Measurements from ENCODE around the gene VAV2.

The VAV2 gene

DNA sequence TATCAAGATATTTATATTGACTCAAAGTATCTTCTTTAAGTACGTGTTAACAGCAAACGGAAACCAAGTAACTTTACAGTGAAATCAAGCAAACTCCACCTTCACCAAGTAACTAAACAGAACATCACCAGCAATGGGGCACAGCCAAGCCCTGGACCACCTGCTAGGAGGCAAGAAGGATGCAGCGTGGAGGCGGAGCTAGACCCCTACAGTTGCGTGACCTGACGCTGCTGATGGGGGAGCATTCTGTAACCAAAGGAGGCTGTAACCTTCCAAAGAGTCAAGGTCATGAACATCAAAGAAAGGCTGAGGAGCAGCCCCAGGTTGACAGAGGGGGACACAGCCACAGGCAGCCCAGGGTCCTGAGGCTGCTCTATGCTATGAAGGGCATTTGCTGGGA is 6.1 kb downstream of the VAV2 start:
- no peak overlapping the region for H3K27ac ChIP-seq (ENCODE audit: low read depth, low read length)
- no peak overlapping the region for H3K9ac ChIP-seq (ENCODE audit: low read depth, low read length)
- H3K9me3 ChIP-seq (ENCODE audit: insufficient read depth, low read depth, low read length), result no peaks in the 10 kb centered on the region
- no peak overlapping the region for H3K4me3 ChIP-seq (ENCODE audit: low read length)
- H3K27me3 ChIP-seq (ENCODE audit: insufficient read depth, low read length), result no peaks in the 10 kb centered on the region
- H3K36me3 ChIP-seq (ENCODE audit: insufficient read depth, low read length), result no peaks in the 10 kb centered on the region
- WGBS, result 71% methylated on average over 6 of the region's 6 CpGs
- no peaks in the 10 kb centered on the region for H3K4me1 ChIP-seq (ENCODE audit: insufficient read depth, low read length)

- no peaks in the 10 kb centered on the region for H3K9me3 ChIP-seq (ENCODE audit: insufficient read depth, low read depth, low read length)
These were observed 9.0 kb downstream of the VAV2 start for GRCh38 chr9:133982971-133983720.

GRCh38 chr9:133981958-133982681 is 10.0 kb downstream of the VAV2 start:
- H3K27me3 ChIP-seq (ENCODE audit: insufficient read depth, low read length), result no peaks in the 10 kb centered on the region
- H3K36me3 ChIP-seq (ENCODE audit: insufficient read depth, low read length), result no peaks in the 10 kb centered on the region; the same call in 1 of the 2 replicates
- no peaks in the 10 kb centered on the region for H3K9me3 ChIP-seq (ENCODE audit: insufficient read depth, low read depth, low read length)
- H3K4me1 ChIP-seq (ENCODE audit: insufficient read depth, low read length), result no peaks in the 10 kb centered on the region
- no peak overlapping the region for H3K9ac ChIP-seq (ENCODE audit: low read depth, low read length)
- WGBS, result 94% methylated on average over 28 of the region's 28 CpGs
- H3K4me3 ChIP-seq (ENCODE audit: low read length), result no peak overlapping the region
- H3K27ac ChIP-seq (ENCODE audit: low read depth, low read length), result no peak overlapping the region

More at GRCh38 chr9:133982971-133983720, 9.0 kb downstream of the VAV2 start:
- Histone ChIP-seq H3K9ac (ENCODE audit: low read depth, low read length) (no peak overlapping the region), H3K4me1 (ENCODE audit: insufficient read depth, low read length) (no peaks in the 10 kb centered on the region), H3K4me3 (ENCODE audit: low read length) (no peak overlapping the region), H3K27me3 (ENCODE audit: insufficient read depth, low read length) (no peaks in the 10 kb centered on the region), H3K36me3 (ENCODE audit: insufficient read depth, low read length) (no peaks in the 10 kb centered on the region; the same call in 1 of the 2 replicates), H3K27ac (ENCODE audit: low read depth, low read length) (no peak overlapping the region)
- WGBS, result 91% methylated on average over 25 of the region's 25 CpGs

DNA sequence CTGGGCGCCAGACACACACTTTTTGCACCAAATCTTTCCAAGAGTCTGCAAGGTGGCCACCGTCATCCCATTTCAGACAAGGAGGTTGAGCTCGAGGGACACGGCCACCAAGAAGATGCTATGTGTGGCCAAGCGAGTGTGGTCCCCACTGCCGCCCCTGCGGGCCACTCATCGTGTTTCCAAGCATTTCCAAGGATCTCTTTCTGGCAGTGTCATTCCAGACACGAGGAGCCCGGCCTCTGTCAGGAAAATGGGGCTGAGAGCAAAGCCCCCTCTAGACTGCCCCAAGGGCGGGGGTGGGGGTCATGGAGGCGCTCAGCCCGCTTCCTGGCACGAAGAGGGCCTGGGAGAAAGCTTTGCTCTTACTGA is 10.6 kb downstream of the VAV2 start:
- Histone ChIP-seq H3K4me1 (ENCODE audit: insufficient read depth, low read length) (no peaks in the 10 kb centered on the region), H3K9me3 (ENCODE audit: insufficient read depth, low read depth, low read length) (no peaks in the 10 kb centered on the region), H3K9ac (ENCODE audit: low read depth, low read length) (no peak overlapping the region), H3K36me3 (ENCODE audit: insufficient read depth, low read length) (no peaks in the 10 kb centered on the region; the same call in 1 of the 2 replicates), H3K27me3 (ENCODE audit: insufficient read depth, low read length) (no peaks in the 10 kb centered on the region), H3K27ac (ENCODE audit: low read depth, low read length) (no peak overlapping the region), H3K4me3 (ENCODE audit: low read length) (no peak overlapping the region)
- 92% methylated on average over 14 of the region's 14 CpGs for WGBS

- Histone ChIP-seq H3K27ac (ENCODE audit: low read depth, low read length) (no peak overlapping the region), H3K27me3 (ENCODE audit: insufficient read depth, low read length) (no peaks in the 10 kb centered on the region), H3K9ac (ENCODE audit: low read depth, low read length) (no peak overlapping the region), H3K36me3 (ENCODE audit: insufficient read depth, low read length) (no peaks in the 10 kb centered on the region; the same call in 1 of the 2 replicates), H3K4me3 (ENCODE audit: low read length) (no peak overlapping the region), H3K9me3 (ENCODE audit: insufficient read depth, low read depth, low read length) (no peaks in the 10 kb centered on the region), H3K4me1 (ENCODE audit: insufficient read depth, low read length) (no peaks in the 10 kb centered on the region)
- WGBS, result 94% methylated on average over 25 of the region's 25 CpGs
These were observed 11.1 kb downstream of the VAV2 start for GRCh38 chr9:133980864-133981588.

- Histone ChIP-seq H3K9ac (ENCODE audit: low read depth, low read length) (no peak overlapping the region), H3K27ac (ENCODE audit: low read depth, low read length) (no peak overlapping the region), H3K9me3 (ENCODE audit: insufficient read depth, low read depth, low read length) (no peaks in the 10 kb centered on the region), H3K4me3 (ENCODE audit: low read length) (no peak overlapping the region), H3K27me3 (ENCODE audit: insufficient read depth, low read length) (no peaks in the 10 kb centered on the region), H3K4me1 (ENCODE audit: insufficient read depth, low read length) (no peaks in the 10 kb centered on the region), H3K36me3 (ENCODE audit: insufficient read depth, low read length) (no peaks in the 10 kb centered on the region; the same call in 1 of the 2 replicates)
- WGBS, result 95% methylated on average over 22 of the region's 22 CpGs
These were observed 11.9 kb downstream of the VAV2 start for GRCh38 chr9:133979921-133980863.

DNA sequence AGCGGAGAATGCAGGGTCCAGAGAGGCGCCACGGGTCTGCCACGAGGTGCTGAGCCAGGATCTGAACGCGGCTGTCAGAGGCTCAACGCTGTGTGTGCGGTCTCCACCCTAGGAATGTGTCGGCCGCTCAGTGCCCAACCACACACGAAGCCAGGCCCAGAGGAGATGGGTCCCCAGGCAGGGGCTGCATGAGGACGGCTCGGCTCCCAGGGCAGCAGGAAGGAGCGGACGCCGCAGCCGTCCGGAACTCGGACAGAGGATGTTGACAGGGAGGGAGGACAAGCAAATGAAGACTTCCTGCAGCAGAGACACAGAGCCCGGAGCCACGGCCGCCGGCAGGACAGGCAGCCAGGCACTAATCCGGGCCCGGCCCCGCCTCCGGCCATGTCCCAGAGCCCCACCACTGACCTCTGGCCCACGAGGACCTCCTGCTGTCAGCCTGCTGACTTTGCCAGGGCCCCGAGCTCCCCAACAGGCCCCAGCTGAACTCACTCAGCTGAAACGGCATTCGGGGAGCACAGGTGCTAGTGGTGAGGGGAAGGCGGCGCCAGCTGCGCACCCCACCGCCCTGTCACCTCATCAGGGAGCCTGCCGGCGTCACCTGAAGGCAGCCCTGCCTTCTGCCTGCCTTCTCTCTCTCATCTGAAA is 12.7 kb downstream of the VAV2 start:
- 82% methylated on average over 37 of the region's 37 CpGs for WGBS
- no peaks in the 10 kb centered on the region for H3K9me3 ChIP-seq (ENCODE audit: insufficient read depth, low read depth, low read length)
- no peaks in the 10 kb centered on the region for H3K4me1 ChIP-seq (ENCODE audit: insufficient read depth, low read length)
- no peak overlapping the region for H3K4me3 ChIP-seq (ENCODE audit: low read length)
- no peaks in the 10 kb centered on the region; the same call in 1 of the 2 replicates for H3K36me3 ChIP-seq (ENCODE audit: insufficient read depth, low read length)
- no peaks in the 10 kb centered on the region for H3K27me3 ChIP-seq (ENCODE audit: insufficient read depth, low read length)
- H3K9ac ChIP-seq (ENCODE audit: low read depth, low read length), result no peak overlapping the region; the same call in 1 of the 2 replicates
- H3K27ac ChIP-seq (ENCODE audit: low read depth, low read length), result no peak overlapping the region

DNA sequence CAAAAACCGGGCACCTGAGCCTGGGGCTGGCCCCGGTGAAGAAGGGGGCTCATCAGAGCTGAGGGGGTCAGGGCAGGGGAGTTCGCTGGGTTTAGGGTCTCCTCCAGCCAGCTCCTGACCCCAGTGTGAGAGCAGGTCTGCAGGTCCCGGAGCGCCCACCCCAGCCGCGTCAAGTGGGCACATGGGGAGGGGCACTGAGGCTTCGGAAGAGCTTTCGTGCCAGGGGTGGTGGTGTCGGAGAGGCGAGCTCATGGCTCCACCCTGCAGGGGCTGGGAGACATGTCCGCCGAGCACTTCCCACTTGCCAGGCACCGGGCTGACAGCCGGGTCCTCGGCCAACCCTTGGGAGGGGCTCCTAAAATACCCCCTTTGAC is 13.2 kb downstream of the VAV2 start:
- Histone ChIP-seq H3K36me3 (ENCODE audit: insufficient read depth, low read length) (no peaks in the 10 kb centered on the region; the same call in 1 of the 2 replicates), H3K4me3 (ENCODE audit: low read length) (no peak overlapping the region), H3K27me3 (ENCODE audit: insufficient read depth, low read length) (no peaks in the 10 kb centered on the region), H3K4me1 (ENCODE audit: insufficient read depth, low read length) (no peaks in the 10 kb centered on the region), H3K9ac (ENCODE audit: low read depth, low read length) (no peak overlapping the region; the same call in 1 of the 2 replicates), H3K9me3 (ENCODE audit: insufficient read depth, low read depth, low read length) (no peaks in the 10 kb centered on the region), H3K27ac (ENCODE audit: low read depth, low read length) (no peak overlapping the region)
- WGBS, result 93% methylated on average over 16 of the region's 16 CpGs

GRCh38 chr9:133978226-133978898 is 13.8 kb downstream of the VAV2 start:
- no peaks in the 10 kb centered on the region; the same call in 1 of the 2 replicates for H3K36me3 ChIP-seq (ENCODE audit: insufficient read depth, low read length)
- no peaks in the 10 kb centered on the region for H3K4me1 ChIP-seq (ENCODE audit: insufficient read depth, low read length)
- WGBS, result 95% methylated on average over 13 of the region's 13 CpGs
- no peak overlapping the region for H3K9ac ChIP-seq (ENCODE audit: low read depth, low read length)
- no peak overlapping the region for H3K27ac ChIP-seq (ENCODE audit: low read depth, low read length)
- H3K9me3 ChIP-seq (ENCODE audit: insufficient read depth, low read depth, low read length), result no peaks in the 10 kb centered on the region
- no peak overlapping the region for H3K4me3 ChIP-seq (ENCODE audit: low read length)
- H3K27me3 ChIP-seq (ENCODE audit: insufficient read depth, low read length), result no peaks in the 10 kb centered on the region

Data from HUES64 (cell line).